Measurements from ENCODE around the gene CMBL. TPM values are rescaled to one million over a fixed set of nuclear protein-coding genes. Genes with fewer than 3 reads are reported as not detected.
A peak's percentile ranks its signal among the peaks of the same experiment; 100 is the strongest.
"Not testable (repeated sequence)": the region's sequence is repeated elsewhere in the genome, so short reads cannot be mapped to it uniquely, and the experiment has no call there.

CMBL gene
- total RNA-seq, 1 donor from 2014 or later, result not detected

GRCh38 chr5:10289991-10290390 is 17.7 kb downstream of the CMBL start:
- ATAC-seq (ENCODE audit: low read depth), result no peak
- ChIA-PET POLR2A (no interaction called here), CTCF (no interaction called here)
- intact Hi-C loops (cut with micrococcal nuclease), result no loop called here
- H3K27ac Mint-ChIP-seq, result no peak overlapping the region
- peaks cover 13% of the 10 kb centered on the region for H3K27me3 Mint-ChIP-seq
- peaks cover 7% of the 10 kb centered on the region for H3K4me1 Mint-ChIP-seq
- no peak for DNase-seq
- TF ChIP-seq, protein P1, sequence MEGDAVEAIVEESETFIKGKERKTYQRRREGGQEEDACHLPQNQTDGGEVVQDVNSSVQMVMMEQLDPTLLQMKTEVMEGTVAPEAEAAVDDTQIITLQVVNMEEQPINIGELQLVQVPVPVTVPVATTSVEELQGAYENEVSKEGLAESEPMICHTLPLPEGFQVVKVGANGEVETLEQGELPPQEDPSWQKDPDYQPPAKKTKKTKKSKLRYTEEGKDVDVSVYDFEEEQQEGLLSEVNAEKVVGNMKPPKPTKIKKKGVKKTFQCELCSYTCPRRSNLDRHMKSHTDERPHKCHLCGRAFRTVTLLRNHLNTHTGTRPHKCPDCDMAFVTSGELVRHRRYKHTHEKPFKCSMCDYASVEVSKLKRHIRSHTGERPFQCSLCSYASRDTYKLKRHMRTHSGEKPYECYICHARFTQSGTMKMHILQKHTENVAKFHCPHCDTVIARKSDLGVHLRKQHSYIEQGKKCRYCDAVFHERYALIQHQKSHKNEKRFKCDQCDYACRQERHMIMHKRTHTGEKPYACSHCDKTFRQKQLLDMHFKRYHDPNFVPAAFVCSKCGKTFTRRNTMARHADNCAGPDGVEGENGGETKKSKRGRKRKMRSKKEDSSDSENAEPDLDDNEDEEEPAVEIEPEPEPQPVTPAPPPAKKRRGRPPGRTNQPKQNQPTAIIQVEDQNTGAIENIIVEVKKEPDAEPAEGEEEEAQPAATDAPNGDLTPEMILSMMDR (IDR thresholded peaks at IDR 0.05), result no peak
- H3K4me3 Mint-ChIP-seq, result no peak overlapping the region
- no peaks in the 10 kb centered on the region for H3K36me3 Mint-ChIP-seq (ENCODE audit: low read depth)
- H3K9me3 Mint-ChIP-seq, result no peaks in the 10 kb centered on the region

- TF ChIP-seq, protein P1 (IDR thresholded peaks at IDR 0.05), result no peak
- H3K4me3 Mint-ChIP-seq, result no peak overlapping the region
- H3K27me3 Mint-ChIP-seq, result peaks cover 13% of the 10 kb centered on the region
- ChIA-PET POLR2A (no interaction called here), CTCF (no interaction called here)
- no peak overlapping the region for H3K27ac Mint-ChIP-seq
- H3K36me3 Mint-ChIP-seq (ENCODE audit: low read depth), result no peaks in the 10 kb centered on the region
- intact Hi-C loops (cut with micrococcal nuclease), result no loop called here
- no peak for ATAC-seq (ENCODE audit: low read depth)
- no peaks in the 10 kb centered on the region for H3K9me3 Mint-ChIP-seq
- peaks cover 8% of the 10 kb centered on the region for H3K4me1 Mint-ChIP-seq
- DNase-seq, result no peak
Observed at GRCh38 chr5:10289353-10289752, 18.3 kb downstream of the CMBL start.

DNA sequence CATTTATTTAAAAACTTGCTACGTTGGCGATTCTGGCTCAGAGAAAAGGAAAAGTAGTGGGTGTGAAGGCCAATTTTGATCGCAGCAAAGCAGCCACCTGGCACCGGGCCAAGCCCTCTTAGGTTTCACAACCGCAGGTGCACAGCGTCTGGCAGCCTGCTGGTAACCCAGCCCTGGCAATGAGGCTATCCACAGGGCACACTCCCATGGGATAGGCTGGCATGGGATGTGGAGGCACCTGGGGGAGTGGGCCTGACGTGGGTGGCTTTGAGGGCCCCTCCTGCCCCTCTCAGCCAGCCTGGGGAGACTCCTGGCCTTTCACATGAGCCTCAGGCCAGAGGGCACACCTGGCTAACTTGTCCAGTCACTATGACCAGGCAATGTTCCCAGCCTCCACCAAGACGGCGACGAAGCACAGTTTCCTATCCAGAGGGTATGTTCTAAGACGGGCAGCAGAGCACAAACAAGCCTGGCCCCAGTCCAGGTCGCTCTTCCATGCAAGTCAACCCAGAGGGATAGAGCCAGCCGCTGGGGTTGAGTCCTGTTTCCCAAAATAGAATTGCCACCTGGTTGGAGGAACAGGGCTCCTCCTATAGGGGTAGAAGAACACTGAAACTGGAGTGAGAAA is 19.0 kb downstream of the CMBL start:
- Mint-ChIP-seq H3K27ac (no peak overlapping the region), H3K27me3 (peaks cover 10% of the 10 kb centered on the region), H3K4me1 (peaks cover 12% of the 10 kb centered on the region), H3K9me3 (no peaks in the 10 kb centered on the region), H3K36me3 (ENCODE audit: low read depth) (no peaks in the 10 kb centered on the region), H3K4me3 (no peak overlapping the region)
- ChIA-PET POLR2A (no interaction called here), CTCF (no interaction called here)
- DNase-seq, result no peak
- intact Hi-C loops (cut with micrococcal nuclease), result no loop called here
- peak; percentile 10 for ATAC-seq (ENCODE audit: low read depth)
- TF ChIP-seq, protein P1 (IDR thresholded peaks at IDR 0.05), result no peak

DNA sequence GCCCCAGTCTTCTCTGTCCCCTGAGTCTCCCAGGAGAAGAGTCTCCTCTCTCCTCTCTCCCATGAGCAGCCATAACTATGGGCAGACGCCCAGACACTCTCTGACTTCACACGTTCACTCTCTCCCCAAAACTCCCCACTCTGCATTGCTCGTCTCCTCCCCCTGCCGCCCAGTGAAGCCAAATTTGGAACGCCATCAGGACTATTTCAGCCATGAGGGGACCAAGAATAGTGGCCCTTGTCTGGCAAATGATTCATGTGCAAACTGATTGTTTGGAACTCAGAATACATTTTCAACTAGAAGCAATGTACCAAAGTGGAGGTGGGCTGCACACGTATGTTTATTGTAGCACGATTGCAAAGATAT is 20.9 kb downstream of the CMBL start:
- intact Hi-C loops (cut with micrococcal nuclease), result no loop called here
- H3K27ac Mint-ChIP-seq, result no peak overlapping the region
- no peaks in the 10 kb centered on the region for H3K36me3 Mint-ChIP-seq (ENCODE audit: low read depth)
- TF ChIP-seq, protein P1 (IDR thresholded peaks at IDR 0.05), result no peak
- CTCF ChIA-PET, result interaction anchor here (1.1 kb wide), 1 partner anchor 136 kb away, joined by 3 read pairs; no protein-coding TSS in a partner anchor
- H3K27me3 Mint-ChIP-seq, result peaks cover 10% of the 10 kb centered on the region
- ATAC-seq (ENCODE audit: low read depth), result no peak
- no peak overlapping the region for H3K4me3 Mint-ChIP-seq
- no peaks in the 10 kb centered on the region for H3K9me3 Mint-ChIP-seq
- DNase-seq, result no peak
- POLR2A ChIA-PET, result no interaction called here
- H3K4me1 Mint-ChIP-seq, result peaks cover 13% of the 10 kb centered on the region

DNA sequence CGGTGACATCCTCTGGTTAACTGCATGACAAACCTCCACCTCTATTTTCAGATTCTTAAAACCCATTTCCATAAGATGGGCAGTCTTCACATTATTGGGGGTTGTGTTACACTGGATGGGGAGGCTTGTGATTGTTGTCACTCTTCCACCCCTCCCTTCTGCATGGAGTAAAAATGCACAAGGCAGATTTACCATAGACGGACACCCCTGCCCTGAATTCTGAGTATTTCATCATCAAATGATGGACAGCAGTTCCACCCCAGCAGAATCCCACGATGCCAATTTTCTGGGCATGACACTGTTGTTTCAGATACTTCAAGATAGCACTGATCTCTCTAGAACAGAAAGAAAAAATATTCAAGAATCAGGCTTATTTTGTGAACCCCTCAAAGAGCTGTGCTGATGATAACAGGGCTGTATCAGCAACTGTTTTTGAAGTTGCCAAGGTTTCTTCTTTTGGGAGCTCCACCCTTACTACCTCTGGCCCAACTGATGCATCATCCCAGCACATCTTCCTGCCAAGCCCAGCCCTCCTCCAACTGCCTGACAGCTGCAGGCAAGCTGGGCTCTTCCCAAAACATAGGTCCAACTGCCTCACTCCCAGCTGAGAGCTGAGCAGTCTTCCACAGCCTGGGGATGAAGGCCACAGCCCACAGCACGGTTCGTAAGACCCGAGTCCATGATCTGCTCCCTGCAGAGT is 21.4 kb downstream of the CMBL start:
- Mint-ChIP-seq H3K4me3 (no peak overlapping the region), H3K9me3 (no peaks in the 10 kb centered on the region), H3K4me1 (peaks cover 13% of the 10 kb centered on the region), H3K27me3 (peaks cover 10% of the 10 kb centered on the region), H3K36me3 (ENCODE audit: low read depth) (no peaks in the 10 kb centered on the region), H3K27ac (no peak overlapping the region)
- ChIA-PET POLR2A (no interaction called here), CTCF (interaction anchor here (0.8 to 1.1 kb wide), 3 partner anchors 136 to 139 kb away, joined by 3 to 4 read pairs (median 3); no protein-coding TSS in a partner anchor)
- TF ChIP-seq, protein P1 (IDR thresholded peaks at IDR 0.05), result no peak
- DNase-seq, result no peak
- ATAC-seq (ENCODE audit: low read depth), result no peak
- intact Hi-C loops (cut with micrococcal nuclease), result no loop called here

DNA sequence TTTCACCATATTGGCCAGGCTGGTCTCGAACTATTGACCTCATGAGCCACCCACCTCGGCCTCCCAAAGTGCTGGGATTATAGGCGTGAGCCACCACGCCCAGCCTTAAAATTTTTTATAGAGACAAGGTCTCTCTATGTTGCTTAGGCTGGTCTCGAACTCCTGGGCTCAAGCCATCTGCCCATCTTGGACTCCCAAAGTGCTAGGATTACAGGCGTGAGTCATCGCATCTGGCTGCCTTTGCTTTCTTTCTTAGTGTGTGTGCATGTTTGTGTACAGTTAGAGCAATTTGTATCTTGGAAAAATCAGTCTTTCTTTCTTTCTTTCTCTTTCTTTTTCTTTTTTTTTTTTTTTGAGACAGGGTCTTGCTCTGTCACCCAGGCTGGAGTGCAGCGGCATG is 22.3 kb downstream of the CMBL start:
- H3K27ac Mint-ChIP-seq; H3K4me3 Mint-ChIP-seq; DNase-seq; H3K27me3 Mint-ChIP-seq; H3K9me3 Mint-ChIP-seq; POLR2A ChIA-PET; H3K36me3 Mint-ChIP-seq (ENCODE audit: low read depth); ATAC-seq (ENCODE audit: low read depth); intact Hi-C loops (cut with micrococcal nuclease): not testable (repeated sequence)
- CTCF ChIA-PET, result interaction anchor here (0.8 to 2.5 kb wide), 3 partner anchors 100 to 140 kb away, joined by 3 to 10 read pairs (median 4); no protein-coding TSS in a partner anchor
- peaks cover 13% of the 10 kb centered on the region for H3K4me1 Mint-ChIP-seq

Data from activated B cell treated with CpG ODN at 0.5 μM for 24 hours (primary cell).